GM15510 (cell line): ENCODE data around the gene ANKS1B.

Experiments used
- POLR2A ChIP-seq: IDR thresholded peaks from 3 replicates; pipeline ENCODE4 v1.6.1; 2011; ENCODE audit warnings: borderline replicate concordance; ENCODE audit not compliant: insufficient read length; ENCODE audit errors: extremely low read depth

ANKS1B gene

GRCh38 chr12:98845957-98846356 lies 1138.8 kb downstream of the ANKS1B start:
- TF ChIP-seq POLR2A = no peak

- TF ChIP-seq POLR2A = no peak
Measured at GRCh38 chr12:98840325-98840724, 1144.4 kb downstream of the ANKS1B start.

- no peak for TF ChIP-seq POLR2A
Measured at GRCh38 chr12:98838231-98838647, 1146.5 kb downstream of the ANKS1B start.

GRCh38 chr12:98830657-98831056 lies 1154.1 kb downstream of the ANKS1B start:
- no peak for TF ChIP-seq POLR2A

- no peak for TF ChIP-seq POLR2A
Measured at GRCh38 chr12:98828802-98829600, 1155.7 kb downstream of the ANKS1B start.

GRCh38 chr12:98823012-98823411 lies 1161.7 kb downstream of the ANKS1B start:
- TF ChIP-seq POLR2A = no peak

GRCh38 chr12:98821866-98822265 lies 1162.9 kb downstream of the ANKS1B start:
- TF ChIP-seq POLR2A = no peak

- TF ChIP-seq POLR2A = no peak
Measured at GRCh38 chr12:98821232-98821631, 1163.5 kb downstream of the ANKS1B start.

- no peak for TF ChIP-seq POLR2A
Measured at GRCh38 chr12:98819821-98820404, 1164.8 kb downstream of the ANKS1B start.

GRCh38 chr12:98819071-98819470 lies 1165.7 kb downstream of the ANKS1B start:
- no peak for TF ChIP-seq POLR2A

- no peak for TF ChIP-seq POLR2A
Measured at GRCh38 chr12:98818239-98818638, 1166.5 kb downstream of the ANKS1B start.

GRCh38 chr12:98817742-98818141 lies 1167.0 kb downstream of the ANKS1B start:
- TF ChIP-seq POLR2A = no peak

- TF ChIP-seq POLR2A = no peak
Measured at GRCh38 chr12:98816720-98817119, 1168.0 kb downstream of the ANKS1B start.

- TF ChIP-seq POLR2A = no peak
Measured at GRCh38 chr12:98814254-98814653, 1170.5 kb downstream of the ANKS1B start.

GRCh38 chr12:98812225-98812624 lies 1172.5 kb downstream of the ANKS1B start:
- TF ChIP-seq POLR2A = no peak

- TF ChIP-seq POLR2A = no peak
Measured at GRCh38 chr12:98808243-98808875, 1176.4 kb downstream of the ANKS1B start.

GRCh38 chr12:98807187-98807586 lies 1177.5 kb downstream of the ANKS1B start:
- TF ChIP-seq POLR2A = no peak
